ENCODE results near the gene APBA2.

GRCh38 chr15:29043736-29044502 lies 158.1 kb downstream of the APBA2 start:
- no peak for TF ChIP-seq CTCF (conservative IDR thresholded peaks at IDR 0.05; ENCODE audit: low read length)
- TF ChIP-seq EZH2phosphoT487 (IDR thresholded peaks at IDR 0.05; ENCODE audit: borderline replicate concordance) = no peak
